Body of pancreas (tissue), 4 donors: ENCODE measurements around the gene LGI1. TPM values are rescaled to one million over a fixed set of nuclear protein-coding genes. Genes with fewer than 3 reads are reported as not detected.

Source experiments
- ATAC-seq: fragments of 150-250 bp; one replicate; pipeline ENCODE4 v1.9.1; 2016
- DNase-seq, 4 donors: peaks; one replicate each; pipeline ENCODE4 v3.0.0-alpha.2; 2019
- H3K27ac ChIP-seq, 4 donors: fragments of 200-600 bp; sonication (generic); 1 replicate in 3 of 4; 2 replicates in 1 of 4; pipeline versions ENCODE4 v1.5.1 to v1.6.1; 2016 to 2019; ENCODE audit warnings: mild to moderate bottlenecking in 1 of 4, mixed read lengths in 1 of 4, moderate library complexity in 1 of 4
- H3K27me3 ChIP-seq, 2 donors: fragments of 200-600 bp; sonication (generic); one replicate each; pipeline ENCODE4 v1.6.0; 2016; ENCODE audit warnings: mild to moderate bottlenecking in 1 of 2
- H3K36me3 ChIP-seq, 2 donors: fragments of 200-600 bp; sonication (generic); replicated peaks in 1 of 2; 2 replicates each; pipeline ENCODE4 v1.5.1; 2016; ENCODE audit warnings: low read depth in 2 of 2; ENCODE audit not compliant: insufficient read depth in 1 of 2
- H3K4me1 ChIP-seq: fragments of 200-600 bp; sonication (generic); one replicate; pipeline ENCODE4 v1.6.0; 2016
- H3K4me3 ChIP-seq, 2 donors: fragments of 200-600 bp; sonication (generic); 1 replicate in 1 of 2; 2 replicates in 1 of 2; pipeline ENCODE4 v1.5.1; 2016 to 2019
- H3K9me3 ChIP-seq, 3 donors: fragments of 200-600 bp; sonication (generic); 1 replicate in 2 of 3; 2 replicates in 1 of 3; pipeline ENCODE4 v1.5.1; 2016
- POLR2A ChIP-seq, 3 donors: fragments of 450-650 bp; IDR thresholded peaks; one replicate each; pipeline ENCODE4 v1.6.1; 2016; ENCODE audit warnings: antibody characterized with exemption in 3 of 3, mild to moderate bottlenecking in 2 of 3
- WGBS, 2 donors: methylation state at CpG; one replicate each; pipeline ENCODE4 v1.1.5; 2017; 5-methylcytosine and 5-hydroxymethylcytosine counted together
- intact Hi-C: fragments of 100-400 bp; cut with DNase I; formaldehyde crosslinking; loops from one replicate; pipeline ENCODE4 v1.15.1; 2023
- total RNA-seq, 2 donors: library from RNA; depleted of rRNA; stranded (reverse); fragments of >200 nt; gene quantifications; one replicate each; pipeline ENCODE4 v1.1.0, GENCODE V29; 2016
- TF ChIP-seq, protein P1 (sequence below), 7 experiments: fragments of 450-650 bp in 4 of 7; fragments of 200-600 bp in 3 of 7; sonication (generic) in 3 of 7; IDR thresholded peaks; one replicate each; pipeline ENCODE4 v1.5.1; 2016 to 2019; ENCODE audit warnings: antibody characterized with exemption in 7 of 7

Gene LGI1
- total RNA-seq, 2 donors from 2014 or later, result not detected

DNA sequence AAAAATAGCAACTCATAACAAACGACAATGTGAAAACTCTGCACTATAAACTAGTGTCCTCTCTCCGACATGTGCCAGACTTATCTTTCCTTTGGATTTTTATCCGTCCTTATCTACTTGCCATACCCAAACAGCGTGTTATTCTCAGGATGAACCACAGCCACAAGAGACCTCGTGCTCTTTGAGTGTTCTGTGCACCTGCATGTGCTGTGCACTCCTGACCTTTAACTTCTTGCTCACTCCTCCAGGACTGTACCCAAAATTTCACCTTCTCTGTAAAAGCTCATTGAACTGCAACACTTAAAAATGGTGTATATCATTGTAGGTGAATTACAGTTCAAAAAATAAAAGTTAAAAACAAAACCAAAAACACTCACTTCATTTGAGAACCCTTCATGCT lies 78.0 kb downstream of the LGI1 start:
- no peaks in the 10 kb centered on the region for H3K9me3 ChIP-seq
- H3K4me1 ChIP-seq, result peaks cover 23% of the 10 kb centered on the region
- DNase-seq (no peak), ATAC-seq (no peak)
- no peak overlapping the region for H3K4me3 ChIP-seq
- intact Hi-C loops, result no loop called here
- no peaks in the 10 kb centered on the region for H3K36me3 ChIP-seq
- H3K27ac ChIP-seq, result no peak overlapping the region
- no peak for TF ChIP-seq POLR2A (IDR thresholded peaks at IDR 0.05)
- TF ChIP-seq, protein P1, sequence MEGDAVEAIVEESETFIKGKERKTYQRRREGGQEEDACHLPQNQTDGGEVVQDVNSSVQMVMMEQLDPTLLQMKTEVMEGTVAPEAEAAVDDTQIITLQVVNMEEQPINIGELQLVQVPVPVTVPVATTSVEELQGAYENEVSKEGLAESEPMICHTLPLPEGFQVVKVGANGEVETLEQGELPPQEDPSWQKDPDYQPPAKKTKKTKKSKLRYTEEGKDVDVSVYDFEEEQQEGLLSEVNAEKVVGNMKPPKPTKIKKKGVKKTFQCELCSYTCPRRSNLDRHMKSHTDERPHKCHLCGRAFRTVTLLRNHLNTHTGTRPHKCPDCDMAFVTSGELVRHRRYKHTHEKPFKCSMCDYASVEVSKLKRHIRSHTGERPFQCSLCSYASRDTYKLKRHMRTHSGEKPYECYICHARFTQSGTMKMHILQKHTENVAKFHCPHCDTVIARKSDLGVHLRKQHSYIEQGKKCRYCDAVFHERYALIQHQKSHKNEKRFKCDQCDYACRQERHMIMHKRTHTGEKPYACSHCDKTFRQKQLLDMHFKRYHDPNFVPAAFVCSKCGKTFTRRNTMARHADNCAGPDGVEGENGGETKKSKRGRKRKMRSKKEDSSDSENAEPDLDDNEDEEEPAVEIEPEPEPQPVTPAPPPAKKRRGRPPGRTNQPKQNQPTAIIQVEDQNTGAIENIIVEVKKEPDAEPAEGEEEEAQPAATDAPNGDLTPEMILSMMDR (IDR thresholded peaks at IDR 0.05), result no peak
- 45 to 66% methylated on average over 5 of the region's 5 CpGs for WGBS, 2 donors
- H3K27me3 ChIP-seq, result no peaks in the 10 kb centered on the region

DNA sequence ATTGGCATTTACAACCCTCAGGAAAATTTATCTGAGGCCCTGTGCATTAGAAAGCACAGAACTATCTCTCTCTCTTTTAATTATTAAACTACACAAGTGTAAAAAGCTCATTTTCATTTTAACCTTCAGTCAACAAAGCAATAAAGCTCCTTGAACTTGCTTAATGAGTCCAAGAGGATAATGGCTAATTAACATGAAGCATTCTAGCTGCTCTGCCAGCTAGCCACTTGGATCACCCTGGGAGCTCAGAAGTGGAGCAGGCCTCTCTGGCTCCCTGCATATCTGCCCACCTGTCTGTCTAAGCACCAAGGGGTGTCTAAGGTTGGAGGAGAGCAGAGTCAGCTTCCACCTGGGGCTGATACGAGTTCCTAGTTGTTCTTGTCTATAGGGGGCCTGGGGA lies 80.1 kb downstream of the LGI1 start:
- H3K36me3 ChIP-seq, result no peaks in the 10 kb centered on the region
- TF ChIP-seq, protein P1 (IDR thresholded peaks at IDR 0.05), result no peak
- no peak for TF ChIP-seq POLR2A (IDR thresholded peaks at IDR 0.05)
- intact Hi-C loops, result no loop called here
- 63% methylated on average over 1 of the region's 1 CpG; no CpG with 5 or more reads in 1 of the 2 donors for WGBS, 2 donors
- peak; percentile 40 for ATAC-seq
- peak overlapping the region in 2 of 4 donors; percentile 31 to 67 for H3K27ac ChIP-seq
- H3K27me3 ChIP-seq, result no peaks in the 10 kb centered on the region
- no peak for DNase-seq
- no peak overlapping the region for H3K4me3 ChIP-seq
- H3K4me1 ChIP-seq, result peaks cover 23% of the 10 kb centered on the region
- no peaks in the 10 kb centered on the region for H3K9me3 ChIP-seq

DNA sequence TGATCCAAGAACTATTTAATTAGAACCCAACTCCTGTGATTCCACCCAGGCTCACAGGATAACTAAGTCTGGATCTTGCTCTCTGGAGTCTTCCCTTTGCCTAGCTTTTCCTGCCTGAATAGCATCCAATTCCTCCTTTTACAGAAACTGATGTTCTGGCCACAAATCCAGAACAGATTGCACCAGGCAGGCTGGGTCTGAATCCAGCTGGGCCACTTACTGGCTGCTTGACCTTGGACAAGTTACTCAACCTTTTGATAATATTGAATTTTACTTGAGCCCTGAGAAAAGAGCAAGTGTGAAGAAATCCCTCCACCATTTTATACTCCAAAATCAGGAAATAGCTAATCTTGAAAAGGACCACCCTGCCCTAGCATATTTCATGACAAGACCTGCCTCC lies 80.5 kb downstream of the LGI1 start:
- intact Hi-C loops, result no loop called here
- no peaks in the 10 kb centered on the region for H3K27me3 ChIP-seq

DNA sequence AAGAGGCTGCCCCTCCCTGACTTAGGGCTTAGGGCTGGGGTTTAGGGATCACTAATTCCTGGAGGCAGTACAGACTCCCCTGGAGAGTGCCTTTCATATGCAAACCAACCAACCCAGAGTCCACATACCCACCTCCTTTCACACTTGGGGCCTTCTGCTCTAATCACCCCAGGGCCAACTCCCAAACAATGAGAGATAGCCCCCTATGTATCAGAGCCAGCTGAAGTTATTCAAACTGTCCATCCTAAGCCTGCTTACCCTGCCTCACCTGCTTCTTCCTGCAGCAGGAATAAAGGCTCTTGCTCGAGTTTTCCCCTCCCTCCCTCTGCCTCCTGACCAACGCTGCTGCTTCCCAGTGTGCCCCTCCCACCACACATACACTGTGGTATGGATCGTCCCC lies 84.2 kb downstream of the LGI1 start:
- Histone ChIP-seq H3K27me3 (no peaks in the 10 kb centered on the region), H3K4me1 (peaks cover 22% of the 10 kb centered on the region), H3K27ac (no peak overlapping the region), H3K9me3 (no peaks in the 10 kb centered on the region), H3K4me3 (no peak overlapping the region), H3K36me3 (no peaks in the 10 kb centered on the region)
- no peak for DNase-seq
- no peak for TF ChIP-seq POLR2A (IDR thresholded peaks at IDR 0.05)
- TF ChIP-seq, protein P1 (IDR thresholded peaks at IDR 0.05), result no peak
- intact Hi-C loops, result no loop called here
- no peak for ATAC-seq
- 76 to 80% methylated on average over 3 of the region's 3 CpGs for WGBS, 2 donors

More for the DNA sequence above, 80.5 kb downstream of the LGI1 start:
- peak; percentile 41 to 71 (median 60) for DNase-seq
- no peak overlapping the region for H3K4me3 ChIP-seq
- no peak for TF ChIP-seq POLR2A (IDR thresholded peaks at IDR 0.05)
- TF ChIP-seq, protein P1 (IDR thresholded peaks at IDR 0.05), result no peak
- no peaks in the 10 kb centered on the region for H3K9me3 ChIP-seq
- peak overlapping the region in 2 of 4 donors; percentile 31 to 67 for H3K27ac ChIP-seq
- no peaks in the 10 kb centered on the region for H3K36me3 ChIP-seq
- ATAC-seq, result peak; percentile 81
- peaks cover 23% of the 10 kb centered on the region for H3K4me1 ChIP-seq

DNA sequence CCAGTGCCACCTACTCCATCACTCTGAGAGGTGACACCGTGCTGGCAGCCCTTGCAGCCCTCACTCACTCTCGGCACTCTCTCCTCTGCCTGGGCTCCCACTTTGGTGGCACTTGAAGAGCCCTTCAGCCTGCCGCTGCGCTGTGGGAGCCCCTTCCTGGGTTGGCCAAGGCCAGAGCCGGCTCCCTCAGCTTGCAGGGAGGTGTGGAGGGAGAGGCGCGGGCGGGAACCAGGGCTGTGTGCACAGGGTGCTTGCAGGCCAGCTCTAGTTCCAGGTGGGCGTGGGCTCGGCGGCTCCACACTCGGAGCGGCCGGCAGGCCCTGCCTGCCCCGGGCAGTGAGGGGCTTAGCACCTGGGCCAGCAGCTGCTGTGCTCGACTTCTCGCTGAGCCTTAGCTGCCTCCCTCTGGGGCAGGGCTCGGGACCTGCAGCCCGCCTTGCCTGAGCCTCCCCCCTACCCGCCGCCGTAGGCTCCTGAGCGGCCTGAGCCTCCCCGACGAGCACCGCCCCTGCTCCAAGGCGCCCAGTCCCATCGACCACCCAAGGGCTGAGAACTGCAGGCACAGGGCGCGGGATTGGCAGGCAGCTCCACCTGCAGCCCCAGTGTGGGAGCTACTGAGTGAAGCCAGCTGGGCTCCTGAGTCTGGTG lies 87.4 kb downstream of the LGI1 start:
- H3K9me3 ChIP-seq, result no peaks in the 10 kb centered on the region
- no peak for DNase-seq
- intact Hi-C loops, result no loop called here
- ATAC-seq, result no peak
- no peaks in the 10 kb centered on the region for H3K4me1 ChIP-seq
- WGBS, 2 donors, result 86 to 95% methylated on average over 4 to 20 of the region's 30 CpGs
- no peaks in the 10 kb centered on the region for H3K27me3 ChIP-seq
- TF ChIP-seq POLR2A (IDR thresholded peaks at IDR 0.05), result no peak
- TF ChIP-seq, protein P1 (IDR thresholded peaks at IDR 0.05), result no peak
- H3K4me3 ChIP-seq, result no peak overlapping the region
- no peak overlapping the region for H3K27ac ChIP-seq
- no peaks in the 10 kb centered on the region for H3K36me3 ChIP-seq
